ENCODE data around the gene FARS2.

FARS2 gene

DNA sequence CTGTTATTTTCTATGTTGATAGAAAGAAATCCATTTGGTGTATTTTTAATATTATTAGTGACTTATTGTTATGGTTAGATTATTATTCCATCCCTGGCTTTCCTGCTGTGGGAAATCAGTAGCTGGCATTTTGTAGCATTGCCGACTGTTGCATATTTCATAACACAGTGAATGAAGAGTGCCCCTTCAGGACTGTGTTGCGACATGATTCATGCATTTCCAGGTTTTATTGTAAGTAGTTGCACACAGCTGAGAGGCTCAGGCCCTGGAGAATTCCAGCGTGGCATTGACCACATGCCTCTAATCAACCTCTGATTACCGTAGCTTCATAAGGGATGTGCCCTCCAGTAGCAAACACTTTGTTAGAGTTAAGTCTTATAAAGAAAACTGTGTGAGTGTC is 263.9 kb downstream of the FARS2 start:
- DNase-seq (ENCODE audit: low read depth), result no peak
- H3K4me3 ChIP-seq (ENCODE audit: low read depth, low read length), result no peak overlapping the region
- TF ChIP-seq, protein P1, sequence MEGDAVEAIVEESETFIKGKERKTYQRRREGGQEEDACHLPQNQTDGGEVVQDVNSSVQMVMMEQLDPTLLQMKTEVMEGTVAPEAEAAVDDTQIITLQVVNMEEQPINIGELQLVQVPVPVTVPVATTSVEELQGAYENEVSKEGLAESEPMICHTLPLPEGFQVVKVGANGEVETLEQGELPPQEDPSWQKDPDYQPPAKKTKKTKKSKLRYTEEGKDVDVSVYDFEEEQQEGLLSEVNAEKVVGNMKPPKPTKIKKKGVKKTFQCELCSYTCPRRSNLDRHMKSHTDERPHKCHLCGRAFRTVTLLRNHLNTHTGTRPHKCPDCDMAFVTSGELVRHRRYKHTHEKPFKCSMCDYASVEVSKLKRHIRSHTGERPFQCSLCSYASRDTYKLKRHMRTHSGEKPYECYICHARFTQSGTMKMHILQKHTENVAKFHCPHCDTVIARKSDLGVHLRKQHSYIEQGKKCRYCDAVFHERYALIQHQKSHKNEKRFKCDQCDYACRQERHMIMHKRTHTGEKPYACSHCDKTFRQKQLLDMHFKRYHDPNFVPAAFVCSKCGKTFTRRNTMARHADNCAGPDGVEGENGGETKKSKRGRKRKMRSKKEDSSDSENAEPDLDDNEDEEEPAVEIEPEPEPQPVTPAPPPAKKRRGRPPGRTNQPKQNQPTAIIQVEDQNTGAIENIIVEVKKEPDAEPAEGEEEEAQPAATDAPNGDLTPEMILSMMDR (IDR thresholded peaks at IDR 0.05; ENCODE audit: low read depth, low read length, missing control alignments), result no peak

DNA sequence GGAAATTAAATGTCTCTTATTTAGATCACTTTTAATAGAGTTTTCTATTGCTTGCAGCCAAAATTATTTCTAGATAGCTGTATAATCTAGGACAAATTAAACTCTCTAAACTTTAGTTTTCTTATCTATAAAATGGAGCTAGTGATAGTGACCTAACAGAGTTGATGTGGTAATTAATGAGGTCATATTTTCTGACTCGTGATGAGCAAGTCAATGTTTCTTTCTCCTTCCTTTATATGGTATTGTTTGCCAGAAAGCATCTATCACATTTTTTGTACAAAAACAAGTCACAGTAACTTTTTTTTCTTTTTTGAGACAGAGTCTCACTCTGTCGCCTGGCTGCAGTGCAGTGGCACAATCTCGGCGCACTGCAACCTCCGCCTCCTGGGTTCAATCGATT is 267.7 kb downstream of the FARS2 start:
- TF ChIP-seq, protein P1 (IDR thresholded peaks at IDR 0.05; ENCODE audit: low read depth, low read length, missing control alignments), result no peak
- no peak overlapping the region for H3K4me3 ChIP-seq (ENCODE audit: low read depth, low read length)
- DNase-seq (ENCODE audit: low read depth), result no peak

DNA sequence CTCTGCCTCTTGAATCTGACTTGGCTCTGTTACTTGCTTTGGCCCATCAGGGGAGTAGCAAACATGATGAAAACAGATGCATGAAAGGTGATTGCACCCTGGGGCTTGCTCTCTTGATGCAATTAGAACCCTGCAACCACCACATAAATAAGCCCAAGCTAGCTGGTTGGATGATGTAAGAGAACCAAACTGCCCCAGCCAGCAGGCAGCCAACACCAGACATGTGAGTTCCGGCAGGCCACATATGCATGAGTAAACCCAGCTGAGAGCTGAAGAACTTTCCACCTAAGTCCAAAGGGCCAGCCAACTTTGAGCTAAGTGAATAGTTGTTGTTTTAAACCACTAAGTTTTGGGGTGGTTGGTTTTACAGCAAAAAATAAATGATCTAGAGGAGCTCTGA is 268.4 kb downstream of the FARS2 start:
- no peak for DNase-seq (ENCODE audit: low read depth)
- no peak overlapping the region for H3K4me3 ChIP-seq (ENCODE audit: low read depth, low read length)
- TF ChIP-seq, protein P1 (IDR thresholded peaks at IDR 0.05; ENCODE audit: low read depth, low read length, missing control alignments), result no peak

DNA sequence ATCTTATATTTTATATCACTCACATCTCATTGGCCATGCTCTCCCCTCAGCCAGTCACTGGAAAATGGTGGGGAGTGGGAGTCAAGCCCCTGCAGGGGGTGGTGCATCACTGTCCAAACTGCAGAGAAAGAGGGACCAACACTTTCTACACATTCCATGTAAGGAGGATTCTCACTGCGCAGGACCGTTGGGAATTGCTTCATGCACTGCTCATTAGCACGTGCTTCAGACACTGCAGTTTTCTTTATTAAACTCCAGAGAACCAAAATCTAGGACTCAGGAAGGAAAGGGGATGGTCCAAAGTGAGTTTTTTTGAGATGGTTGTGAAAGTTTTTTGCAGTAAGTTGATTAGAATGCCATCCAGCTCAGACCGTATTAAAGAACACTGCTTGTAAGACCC is 269.8 kb downstream of the FARS2 start:
- H3K4me3 ChIP-seq (ENCODE audit: low read depth, low read length), result no peak overlapping the region
- TF ChIP-seq, protein P1 (IDR thresholded peaks at IDR 0.05; ENCODE audit: low read depth, low read length, missing control alignments), result no peak
- DNase-seq (ENCODE audit: low read depth), result no peak

DNA sequence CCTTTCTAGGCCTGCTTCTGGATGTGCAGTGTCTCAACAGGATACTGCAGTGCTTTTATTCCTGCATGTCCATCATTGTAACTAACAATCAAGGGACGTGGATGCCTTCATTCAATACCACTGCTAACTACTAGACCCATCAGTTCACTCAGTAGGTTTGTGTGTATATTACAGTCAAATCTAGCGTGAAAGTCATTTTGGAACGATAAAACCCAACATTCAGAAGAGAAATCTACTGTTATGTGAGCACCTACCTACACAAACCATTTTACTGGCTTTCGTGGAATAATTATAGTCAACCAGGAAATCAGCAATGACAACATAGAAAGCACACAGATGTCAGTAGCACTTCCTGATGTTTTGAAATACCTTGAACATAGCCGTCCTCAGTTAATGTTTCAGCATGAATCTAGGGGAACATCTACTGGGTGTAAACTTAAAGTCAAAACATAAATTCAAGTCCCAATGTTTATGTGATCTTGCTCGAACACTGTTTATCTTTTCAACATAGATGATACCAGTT is 270.6 kb downstream of the FARS2 start:
- no peak for DNase-seq (ENCODE audit: low read depth)
- H3K4me3 ChIP-seq (ENCODE audit: low read depth, low read length), result no peak overlapping the region
- TF ChIP-seq, protein P1 (IDR thresholded peaks at IDR 0.05; ENCODE audit: low read depth, low read length, missing control alignments), result no peak

DNA sequence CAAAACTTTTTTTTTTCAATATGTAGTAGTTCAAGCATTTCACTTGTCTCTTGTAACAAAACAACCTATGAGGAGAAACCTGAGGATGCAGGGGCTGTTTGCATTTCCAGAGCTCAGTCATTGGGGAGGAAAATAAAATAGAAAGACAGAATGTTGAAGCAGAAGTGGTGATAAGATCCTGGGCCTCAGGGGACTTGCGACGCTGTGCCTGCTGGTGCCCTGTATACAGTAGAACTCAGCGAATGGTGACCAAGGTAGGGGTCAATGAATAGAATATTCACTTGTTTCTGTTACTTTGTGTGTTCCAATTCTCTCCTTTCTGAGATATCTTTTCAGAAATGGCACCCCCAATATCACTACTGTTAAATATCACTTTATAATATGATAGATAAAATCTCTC is 271.6 kb downstream of the FARS2 start:
- H3K4me3 ChIP-seq (ENCODE audit: low read depth, low read length), result no peak overlapping the region
- TF ChIP-seq, protein P1 (IDR thresholded peaks at IDR 0.05; ENCODE audit: low read depth, low read length, missing control alignments), result no peak
- no peak for DNase-seq (ENCODE audit: low read depth)

DNA sequence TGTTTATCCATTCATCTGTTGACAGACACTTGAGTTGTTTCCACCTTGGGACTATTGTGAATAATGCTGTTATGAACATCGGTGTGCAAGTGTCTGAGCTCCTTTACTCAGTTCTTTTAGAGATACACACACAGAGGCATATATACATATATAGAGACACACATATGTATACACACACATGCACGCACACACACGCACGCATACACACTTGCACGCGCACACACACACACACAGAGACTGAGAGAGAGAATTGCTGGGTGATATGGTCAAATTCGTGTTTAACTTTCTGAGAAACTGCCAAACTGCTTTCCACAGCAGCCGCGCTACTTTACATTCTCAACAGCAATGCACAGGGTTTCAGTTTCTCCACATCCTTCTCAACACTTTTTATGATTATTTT is 273.3 kb downstream of the FARS2 start:
- no peak overlapping the region for H3K4me3 ChIP-seq (ENCODE audit: low read depth, low read length)
- TF ChIP-seq, protein P1 (IDR thresholded peaks at IDR 0.05; ENCODE audit: low read depth, low read length, missing control alignments), result no peak
- no peak for DNase-seq (ENCODE audit: low read depth)

All from GM12864 (cell line).